Mesodermal cell (in vitro differentiated cells): Measurements from ENCODE around the gene SMARCC2.

Experiments
- H3K27ac ChIP-seq: 2 replicates; pipeline ENCODE4 v1.7.0; 2013; ENCODE audit warnings: mild to moderate bottlenecking, low read depth, low read length, moderate library complexity; ENCODE audit not compliant: severe bottlenecking
- H3K36me3 ChIP-seq: 2 replicates; pipeline ENCODE4 v1.7.1; 2013; ENCODE audit warnings: mild to moderate bottlenecking, low read length, moderate library complexity; ENCODE audit not compliant: control insufficient read depth, insufficient read depth
- H3K4me1 ChIP-seq: one replicate; pipeline ENCODE4 v1.7.1; 2013; ENCODE audit warnings: mild to moderate bottlenecking, low read length; ENCODE audit not compliant: insufficient read depth, control insufficient read depth, poor library complexity, severe bottlenecking
- H3K4me3 ChIP-seq: 2 replicates; pipeline ENCODE4 v1.7.0; 2013; ENCODE audit warnings: low read length, control low read depth, mild to moderate bottlenecking; ENCODE audit not compliant: insufficient read depth, poor library complexity, severe bottlenecking; ENCODE audit errors: extremely low read depth
- H3K9me3 ChIP-seq: 2 replicates; pipeline ENCODE4 v1.7.1; 2013; ENCODE audit warnings: mild to moderate bottlenecking, low read length, moderate library complexity; ENCODE audit not compliant: control insufficient read depth
- WGBS, 2 experiments: methylation state at CpG; one replicate each; pipeline ENCODE4 v1.1.5; 2013; ENCODE audit warnings: missing lambda C conversion rate in 2 of 2; ENCODE audit not compliant: insufficient coverage in 2 of 2; 5-methylcytosine and 5-hydroxymethylcytosine counted together

The SMARCC2 gene

GRCh38 chr12:56150563-56150962 is 38.7 kb downstream of the SMARCC2 start:
- Histone ChIP-seq H3K9me3 (no peaks in the 10 kb centered on the region), H3K4me3 (no peak overlapping the region), H3K4me1 (peaks cover 10% of the 10 kb centered on the region), H3K36me3 (peaks cover 15% of the 10 kb centered on the region), H3K27ac (no peak overlapping the region)
- 100% methylated on average over 1 of the region's 3 CpGs; no CpG with 5 or more reads in 1 of the 2 experiments for WGBS, 2 experiments

DNA sequence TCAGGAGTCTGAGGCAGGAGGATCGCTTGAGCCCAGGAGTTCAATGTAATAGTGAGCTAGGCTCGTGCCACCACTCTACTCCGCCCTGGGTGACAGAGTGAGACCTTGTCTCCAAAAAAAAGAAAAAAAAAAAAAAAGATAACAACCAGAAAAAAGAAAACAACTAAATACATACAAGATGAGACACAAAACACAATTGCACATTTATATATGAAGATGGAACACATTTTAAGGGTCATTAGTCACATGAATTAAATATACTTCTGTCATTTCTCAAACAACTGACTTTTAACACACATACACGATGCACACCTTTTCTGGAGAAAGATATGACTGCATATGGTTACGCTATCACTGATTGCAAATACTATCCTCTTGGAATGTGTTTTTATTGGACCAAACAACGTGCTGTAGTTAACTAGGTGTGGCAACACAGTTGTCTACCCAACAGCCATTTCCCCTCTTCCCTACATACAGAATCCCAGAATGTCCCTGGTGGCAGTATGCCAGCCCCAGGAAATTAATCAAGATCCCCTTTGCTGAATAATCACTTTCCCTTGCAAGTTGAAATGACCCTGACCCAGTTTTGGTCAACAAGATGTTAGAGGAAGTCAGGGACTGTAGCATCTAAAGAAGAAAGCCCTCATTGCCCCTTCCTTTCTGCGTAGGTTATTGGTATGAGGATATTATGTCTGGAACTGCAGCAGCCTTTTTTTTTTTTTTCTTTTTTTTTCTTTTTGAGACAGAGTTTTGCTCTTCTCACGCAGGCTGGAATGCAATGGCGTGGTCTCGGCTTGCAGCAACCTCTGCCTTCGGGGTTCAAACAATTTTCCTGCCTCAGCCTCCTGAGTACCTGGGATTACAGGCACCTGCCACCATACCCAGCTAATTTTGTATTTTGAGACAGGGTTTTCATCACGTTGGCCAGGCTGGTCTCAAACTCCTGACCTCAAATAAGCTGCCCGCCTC is 42.5 kb downstream of the SMARCC2 start:
- Histone ChIP-seq H3K9me3 (no peaks in the 10 kb centered on the region), H3K4me1 (no peaks in the 10 kb centered on the region), H3K27ac (no peak overlapping the region), H3K36me3 (peaks cover 38% of the 10 kb centered on the region), H3K4me3 (no peak overlapping the region)
- 97% methylated on average over 6 to 8 of the region's 13 CpGs for WGBS, 2 experiments

GRCh38 chr12:56145217-56145616 is 44.1 kb downstream of the SMARCC2 start:
- no peaks in the 10 kb centered on the region for H3K9me3 ChIP-seq
- no peaks in the 10 kb centered on the region for H3K4me1 ChIP-seq
- peaks cover 53% of the 10 kb centered on the region for H3K36me3 ChIP-seq
- H3K27ac ChIP-seq: no peak overlapping the region
- H3K4me3 ChIP-seq: no peak overlapping the region
- WGBS, 2 experiments: 86 to 100% methylated on average over 1 to 2 of the region's 3 CpGs

- no peak overlapping the region for H3K27ac ChIP-seq
- H3K36me3 ChIP-seq: peaks cover 66% of the 10 kb centered on the region
- WGBS, 2 experiments: 88 to 99% methylated on average over 6 to 8 of the region's 8 CpGs
- no peaks in the 10 kb centered on the region for H3K4me1 ChIP-seq
- H3K9me3 ChIP-seq: no peaks in the 10 kb centered on the region
- no peak overlapping the region for H3K4me3 ChIP-seq
Measured at GRCh38 chr12:56143870-56144269, 45.4 kb downstream of the SMARCC2 start.

DNA sequence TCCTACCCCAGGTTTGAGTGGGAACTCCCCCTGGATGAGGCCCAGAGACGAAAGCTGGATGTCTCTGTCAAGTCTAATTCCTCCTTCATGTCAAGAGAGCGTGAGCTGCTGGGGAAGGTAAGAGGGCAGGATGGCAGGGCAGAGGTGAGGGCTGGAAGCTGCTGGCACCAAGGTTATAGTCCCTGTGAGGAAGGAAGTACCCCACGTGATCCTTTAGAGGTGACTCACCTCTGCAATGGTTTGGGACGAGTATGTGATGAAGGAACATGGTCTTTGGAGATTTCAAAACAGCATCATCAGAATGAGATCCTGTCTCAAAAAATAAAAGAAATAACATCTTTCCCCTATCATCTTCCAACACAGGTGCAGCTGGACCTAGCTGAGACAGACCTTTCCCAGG is 46.1 kb downstream of the SMARCC2 start:
- Histone ChIP-seq H3K4me1 (no peaks in the 10 kb centered on the region), H3K36me3 (peaks cover 73% of the 10 kb centered on the region), H3K27ac (no peak overlapping the region), H3K4me3 (no peak overlapping the region), H3K9me3 (no peaks in the 10 kb centered on the region)
- 94 to 95% methylated on average over 3 of the region's 4 CpGs for WGBS, 2 experiments

- Histone ChIP-seq H3K9me3 (no peaks in the 10 kb centered on the region), H3K4me3 (no peak overlapping the region), H3K36me3 (peaks cover 83% of the 10 kb centered on the region), H3K4me1 (no peaks in the 10 kb centered on the region), H3K27ac (no peak overlapping the region)
- WGBS, 2 experiments: 89 to 94% methylated on average over 12 to 13 of the region's 19 CpGs
Measured at GRCh38 chr12:56141946-56142784, 47.1 kb downstream of the SMARCC2 start.

GRCh38 chr12:56137853-56138571 is 51.3 kb downstream of the SMARCC2 start:
- Histone ChIP-seq H3K4me1 (no peaks in the 10 kb centered on the region), H3K36me3 (peaks cover 99% of the 10 kb centered on the region), H3K9me3 (no peaks in the 10 kb centered on the region), H3K27ac (no peak overlapping the region), H3K4me3 (no peak overlapping the region)
- 96% methylated on average over 8 to 9 of the region's 14 CpGs for WGBS, 2 experiments

- Histone ChIP-seq H3K4me1 (peaks cover 2% of the 10 kb centered on the region), H3K36me3 (peaks cover 98% of the 10 kb centered on the region), H3K27ac (no peak overlapping the region), H3K9me3 (no peaks in the 10 kb centered on the region), H3K4me3 (no peak overlapping the region)
- 95 to 96% methylated on average over 3 to 4 of the region's 6 CpGs for WGBS, 2 experiments
Measured at GRCh38 chr12:56134897-56135296, 54.4 kb downstream of the SMARCC2 start.

DNA sequence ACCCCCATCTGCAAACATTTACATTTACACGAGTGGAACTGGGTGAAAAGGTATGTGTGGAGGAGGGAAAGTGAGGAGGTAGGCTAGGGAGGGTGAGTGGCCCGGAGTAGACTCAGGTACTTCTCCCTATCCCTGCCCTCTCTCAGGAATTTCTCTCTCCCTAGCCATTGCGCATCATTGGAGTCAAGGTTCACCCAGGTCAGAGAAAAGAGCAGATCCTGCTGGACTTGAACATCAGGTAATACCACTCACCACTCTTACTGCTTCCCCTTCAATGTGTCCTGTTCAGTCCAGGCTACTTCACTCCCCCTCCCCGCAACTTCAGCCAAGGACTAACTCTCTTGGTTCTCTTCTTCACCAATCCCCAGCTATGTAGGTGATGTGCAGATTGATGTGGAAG is 58.4 kb downstream of the SMARCC2 start:
- 93% methylated on average over 3 of the region's 4 CpGs; no CpG with 5 or more reads in 1 of the 2 experiments for WGBS, 2 experiments
- Histone ChIP-seq H3K36me3 (peaks cover 58% of the 10 kb centered on the region), H3K9me3 (no peaks in the 10 kb centered on the region), H3K4me1 (peaks cover 21% of the 10 kb centered on the region), H3K27ac (no peak overlapping the region), H3K4me3 (no peak overlapping the region)

- Histone ChIP-seq H3K9me3 (no peaks in the 10 kb centered on the region), H3K4me1 (peaks cover 21% of the 10 kb centered on the region), H3K27ac (no peak overlapping the region), H3K36me3 (peaks cover 49% of the 10 kb centered on the region), H3K4me3 (peak overlapping the region; percentile 82)
- WGBS, 2 experiments: 84% methylated on average over 20 of the region's 22 CpGs
Measured at GRCh38 chr12:56129942-56130495, 59.3 kb downstream of the SMARCC2 start.
